Keratinocyte (primary cell): Measurements from ENCODE around the gene TRMT10C. TPM values are rescaled to one million over a fixed set of nuclear protein-coding genes. Genes with fewer than 3 reads are reported as not detected.

ENCODE experiments used
- DNase-seq: peaks from one replicate; pipeline ENCODE4 v3.0.0-alpha.2; 2011; ENCODE audit warnings: low read depth, missing footprints, low spot score
- FAIRE-seq: peaks from 2 replicates; lab custom pipeline; 2011; peaks lifted over from hg19 to GRCh38; lab: Jason Lieb, UNC
- H2AFZ ChIP-seq: 2 replicates; pipeline ENCODE4 v1.6.0; 2012; ENCODE audit warnings: low read length, control low read depth, inconsistent platforms; ENCODE audit not compliant: control insufficient read depth
- H3K27ac ChIP-seq: 2 replicates; pipeline ENCODE4 v1.5.1; 2011; ENCODE audit warnings: low read length; ENCODE audit not compliant: control insufficient read depth, insufficient read depth
- H3K27me3 ChIP-seq: 3 replicates; pipeline ENCODE4 v1.6.0; 2011; ENCODE audit warnings: low read length; ENCODE audit not compliant: control insufficient read depth, insufficient read depth; ENCODE audit errors: extremely low read depth
- H3K36me3 ChIP-seq, 2 experiments: 2 replicates in 1 of 2; 3 replicates in 1 of 2; pipeline ENCODE4 v1.5.1; 2011; ENCODE audit warnings: low read length in 2 of 2, mild to moderate bottlenecking in 1 of 2; ENCODE audit not compliant: control insufficient read depth in 2 of 2, insufficient read depth in 2 of 2; ENCODE audit errors: extremely low read depth in 1 of 2
- H3K4me1 ChIP-seq: 3 replicates; pipeline ENCODE4 v1.5.1; 2011; ENCODE audit warnings: low read length; ENCODE audit not compliant: control insufficient read depth, insufficient read depth; ENCODE audit errors: extremely low read depth
- H3K4me2 ChIP-seq: 3 replicates; pipeline ENCODE4 v1.6.0; 2011; ENCODE audit warnings: low read depth, low read length; ENCODE audit not compliant: control insufficient read depth, insufficient read depth; ENCODE audit errors: extremely low read depth
- H3K4me3 ChIP-seq, 3 experiments: fragments of 200-600 bp in 1 of 3; sonication (generic) in 1 of 3; 2 replicates in 2 of 3; 3 replicates in 1 of 3; pipeline ENCODE4 v1.5.1; 2011 to 2016; ENCODE audit warnings: low read length in 3 of 3, mild to moderate bottlenecking in 3 of 3, control low read depth in 2 of 3, inconsistent platforms in 1 of 3, low read depth in 1 of 3, mixed read lengths in 1 of 3, mixed run types in 1 of 3, moderate library complexity in 1 of 3; ENCODE audit not compliant: control insufficient read depth in 2 of 3, insufficient read depth in 2 of 3; ENCODE audit errors: extremely low read depth in 1 of 3
- H3K79me2 ChIP-seq: 2 replicates; pipeline ENCODE4 v1.6.0; 2012; ENCODE audit warnings: low read length; ENCODE audit not compliant: control insufficient read depth, insufficient read depth
- H3K9ac ChIP-seq: 3 replicates; pipeline ENCODE4 v1.6.0; 2011; ENCODE audit warnings: low read length; ENCODE audit not compliant: control insufficient read depth, insufficient read depth; ENCODE audit errors: extremely low read depth
- H3K9me1 ChIP-seq: 3 replicates; pipeline ENCODE4 v1.6.0; 2011; ENCODE audit warnings: low read length; ENCODE audit not compliant: control insufficient read depth, insufficient read depth; ENCODE audit errors: extremely low read depth
- H3K9me3 ChIP-seq: 2 replicates; pipeline ENCODE4 v1.5.1; 2012; ENCODE audit warnings: low read depth, low read length; ENCODE audit not compliant: control insufficient read depth
- H4K20me1 ChIP-seq: 3 replicates; pipeline ENCODE4 v1.6.0; 2011; ENCODE audit warnings: low read length; ENCODE audit not compliant: control insufficient read depth, insufficient read depth; ENCODE audit errors: extremely low read depth
- CTCF ChIP-seq, 3 experiments: IDR thresholded peaks in 1 of 3; conservative IDR thresholded peaks in 1 of 3; optimal IDR thresholded peaks in 1 of 3; 2 replicates in 2 of 3; 3 replicates in 1 of 3; pipeline versions ENCODE3 to v1.5.1; 2011; ENCODE audit warnings: low read length in 3 of 3, mild to moderate bottlenecking in 3 of 3, moderate library complexity in 2 of 3, control low read depth in 1 of 3, inconsistent platforms in 1 of 3; ENCODE audit not compliant: insufficient read depth in 2 of 3; ENCODE audit errors: extremely low read depth in 1 of 3
- EZH2 ChIP-seq: IDR thresholded peaks from one replicate; pipeline ENCODE4 v1.6.1; 2012; ENCODE audit warnings: inconsistent platforms, mild to moderate bottlenecking, low read length, moderate library complexity
- dilution Hi-C: fragments of 300-500 bp; cut with MboI; formaldehyde crosslinking; loops from one replicate; pipeline ENCODE4 v1.7.0; 2020; ENCODE audit warnings: low sequenced_read_pairs; ENCODE audit not compliant: extremely low pct_ligation_motif_present
- polyA plus RNA-seq, 5 experiments: library from polyadenylated mRNA; depleted of rRNA in 3 of 5; stranded (reverse) in 3 of 5; stranded (forward) in 1 of 5; unstranded in 1 of 5; fragments of >200 nt; gene quantifications; 1 replicate in 1 of 5; 2 replicates in 3 of 5; 3 replicates in 1 of 5; pipeline versions ENCODE4 v1.2.1 to v1.2.3, GENCODE V29; 2011 to 2012; ENCODE audit warnings: missing spikeins in 2 of 5, low read depth in 1 of 5, low replicate concordance in 1 of 5

The TRMT10C gene
- polyA plus RNA-seq, 1 donor (not counting 4 experiments of a cell fraction or from before 2014, with no cell fraction given) = 35.5 TPM

- Histone ChIP-seq H4K20me1 (no peaks in the 10 kb centered on the region), H3K9me1 (no peaks in the 10 kb centered on the region), H3K27ac (no peak overlapping the region), H3K4me1 (peaks cover 9% of the 10 kb centered on the region), H3K4me2 (no peak overlapping the region), H3K79me2 (no peaks in the 10 kb centered on the region), H2AFZ (no peak overlapping the region), H3K4me3 (no peak overlapping the region), H3K27me3 (no peaks in the 10 kb centered on the region), H3K9me3 (no peaks in the 10 kb centered on the region), H3K36me3 (no peaks in the 10 kb centered on the region), H3K9ac (no peak overlapping the region)
- TF ChIP-seq CTCF (optimal IDR thresholded peaks at IDR 0.05 in 1 of 3, IDR thresholded peaks at IDR 0.05 in 1 of 3, conservative IDR thresholded peaks at IDR 0.05 in 1 of 3; ENCODE audit: extremely low read depth in 1 of 3, insufficient read depth in 2 of 3, low read length in 3 of 3) (no peak), EZH2 (no peak)
- dilution Hi-C loops = no loop called here
- DNase-seq = no peak
- no peak for FAIRE-seq
Observed at GRCh38 chr3:101527906-101528305, 33.8 kb upstream of the TRMT10C start.

GRCh38 chr3:101529816-101530685 lies 31.6 kb upstream of the TRMT10C start:
- Histone ChIP-seq H3K27me3 (no peaks in the 10 kb centered on the region), H3K79me2 (no peaks in the 10 kb centered on the region), H4K20me1 (no peaks in the 10 kb centered on the region), H3K9me1 (no peaks in the 10 kb centered on the region), H3K36me3 (no peaks in the 10 kb centered on the region), H3K9ac (no peak overlapping the region), H3K4me2 (no peak overlapping the region), H3K9me3 (no peaks in the 10 kb centered on the region), H2AFZ (no peak overlapping the region), H3K4me1 (peaks cover 18% of the 10 kb centered on the region), H3K27ac (no peak overlapping the region), H3K4me3 (no peak overlapping the region)
- no peak for DNase-seq
- TF ChIP-seq EZH2 (no peak), CTCF (optimal IDR thresholded peaks at IDR 0.05 in 1 of 3, IDR thresholded peaks at IDR 0.05 in 1 of 3, conservative IDR thresholded peaks at IDR 0.05 in 1 of 3; ENCODE audit: extremely low read depth in 1 of 3, insufficient read depth in 2 of 3, low read length in 3 of 3) (no peak)
- peak; percentile 32 for FAIRE-seq
- dilution Hi-C loops = no loop called here
